ENCODE measurements around the gene PDIA4.
"Not testable (repeated sequence)": the region's sequence is repeated elsewhere in the genome, so short reads cannot be mapped to it uniquely, and the experiment has no call there.

Gene PDIA4

DNA sequence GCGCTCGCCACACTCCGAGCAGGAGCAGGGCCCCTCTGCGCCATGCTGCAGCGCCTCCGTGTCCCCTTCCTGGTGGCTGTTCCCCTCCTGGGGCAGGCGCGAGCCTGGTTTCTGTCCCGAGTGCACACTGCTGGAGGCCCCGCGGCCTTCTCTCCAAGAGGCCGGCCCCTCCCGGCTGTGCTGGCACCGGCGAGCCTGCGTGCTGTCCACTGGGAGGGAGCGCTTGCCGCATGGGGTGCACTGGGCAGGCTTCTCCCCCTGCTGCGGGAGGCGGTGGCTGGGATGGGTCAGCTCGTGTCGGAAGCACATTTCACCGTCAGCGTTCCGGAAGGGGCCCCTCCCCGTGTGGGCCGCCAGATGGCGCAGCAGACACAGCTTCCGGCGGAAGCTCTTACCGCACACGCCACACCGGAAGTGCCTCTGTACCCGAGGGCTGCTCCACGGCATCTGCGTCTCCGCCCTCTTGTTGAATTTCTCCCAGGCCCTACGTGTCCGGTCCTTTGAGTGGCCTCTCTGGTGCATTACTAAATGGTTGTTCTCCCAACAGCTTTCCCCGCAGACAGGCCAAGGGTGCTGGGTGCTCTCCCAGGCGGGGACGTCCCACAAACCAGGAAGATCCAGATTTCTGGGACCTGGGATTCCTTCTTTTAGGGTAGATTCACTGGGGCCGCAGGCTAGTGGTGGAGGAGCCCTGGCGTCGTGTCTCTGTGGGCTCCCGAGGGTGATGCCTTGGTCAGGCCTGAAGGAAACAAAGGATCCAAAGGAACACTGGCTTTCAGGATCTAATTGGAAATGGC lies 43.5 kb upstream of the PDIA4 start:
- TF ChIP-seq, protein P1, sequence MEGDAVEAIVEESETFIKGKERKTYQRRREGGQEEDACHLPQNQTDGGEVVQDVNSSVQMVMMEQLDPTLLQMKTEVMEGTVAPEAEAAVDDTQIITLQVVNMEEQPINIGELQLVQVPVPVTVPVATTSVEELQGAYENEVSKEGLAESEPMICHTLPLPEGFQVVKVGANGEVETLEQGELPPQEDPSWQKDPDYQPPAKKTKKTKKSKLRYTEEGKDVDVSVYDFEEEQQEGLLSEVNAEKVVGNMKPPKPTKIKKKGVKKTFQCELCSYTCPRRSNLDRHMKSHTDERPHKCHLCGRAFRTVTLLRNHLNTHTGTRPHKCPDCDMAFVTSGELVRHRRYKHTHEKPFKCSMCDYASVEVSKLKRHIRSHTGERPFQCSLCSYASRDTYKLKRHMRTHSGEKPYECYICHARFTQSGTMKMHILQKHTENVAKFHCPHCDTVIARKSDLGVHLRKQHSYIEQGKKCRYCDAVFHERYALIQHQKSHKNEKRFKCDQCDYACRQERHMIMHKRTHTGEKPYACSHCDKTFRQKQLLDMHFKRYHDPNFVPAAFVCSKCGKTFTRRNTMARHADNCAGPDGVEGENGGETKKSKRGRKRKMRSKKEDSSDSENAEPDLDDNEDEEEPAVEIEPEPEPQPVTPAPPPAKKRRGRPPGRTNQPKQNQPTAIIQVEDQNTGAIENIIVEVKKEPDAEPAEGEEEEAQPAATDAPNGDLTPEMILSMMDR (IDR thresholded peaks at IDR 0.05), result no peak

DNA sequence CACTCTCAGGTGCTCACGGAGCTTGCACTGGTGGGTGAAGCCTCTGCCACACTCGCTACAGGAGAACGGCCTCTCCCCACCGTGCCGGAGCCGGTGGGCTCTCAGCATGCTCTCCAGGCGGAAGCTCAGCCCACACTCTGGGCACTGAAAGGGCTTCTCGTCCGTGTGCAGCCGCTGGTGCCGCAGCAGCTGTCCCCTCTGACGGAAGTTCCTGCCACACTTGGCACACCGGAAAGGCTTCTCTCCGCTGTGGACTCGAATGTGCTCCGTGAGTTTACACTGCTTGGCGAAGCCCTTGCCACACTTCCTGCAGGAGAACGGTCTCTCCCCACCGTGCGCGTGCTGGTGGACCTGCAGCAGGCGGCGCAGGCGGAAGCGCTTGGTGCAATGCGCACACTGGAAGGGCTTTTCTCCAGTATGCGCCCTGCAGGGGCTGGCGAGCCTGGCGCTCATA lies 42.9 kb upstream of the PDIA4 start:
- H3K27me3 ChIP-seq, result no peaks in the 10 kb centered on the region
- H3K4me3 ChIP-seq, result no peak overlapping the region
- H3K36me3 ChIP-seq, result peaks cover 24 to 60% (median 41%) of the 10 kb centered on the region in 3 donors
- DNase-seq, result no peak
- intact Hi-C loops (cut with DNase I; ENCODE audit: low total_unique reads), result no loop called here
- TF ChIP-seq, protein P1 (IDR thresholded peaks at IDR 0.05), result no peak
- H3K4me1 ChIP-seq, result no peaks in the 10 kb centered on the region
- H3K27ac ChIP-seq, result no peak overlapping the region
- no peaks in the 10 kb centered on the region for H3K9me3 ChIP-seq

More for the DNA sequence above, 43.5 kb upstream of the PDIA4 start:
- intact Hi-C loops (cut with DNase I; ENCODE audit: low total_unique reads), result no loop called here
- Histone ChIP-seq H3K27me3 (no peaks in the 10 kb centered on the region), H3K36me3 (peaks cover 24 to 65% (median 41%) of the 10 kb centered on the region in 3 donors), H3K9me3 (no peaks in the 10 kb centered on the region), H3K27ac (no peak overlapping the region), H3K4me1 (no peaks in the 10 kb centered on the region), H3K4me3 (no peak overlapping the region)
- no peak for DNase-seq

DNA sequence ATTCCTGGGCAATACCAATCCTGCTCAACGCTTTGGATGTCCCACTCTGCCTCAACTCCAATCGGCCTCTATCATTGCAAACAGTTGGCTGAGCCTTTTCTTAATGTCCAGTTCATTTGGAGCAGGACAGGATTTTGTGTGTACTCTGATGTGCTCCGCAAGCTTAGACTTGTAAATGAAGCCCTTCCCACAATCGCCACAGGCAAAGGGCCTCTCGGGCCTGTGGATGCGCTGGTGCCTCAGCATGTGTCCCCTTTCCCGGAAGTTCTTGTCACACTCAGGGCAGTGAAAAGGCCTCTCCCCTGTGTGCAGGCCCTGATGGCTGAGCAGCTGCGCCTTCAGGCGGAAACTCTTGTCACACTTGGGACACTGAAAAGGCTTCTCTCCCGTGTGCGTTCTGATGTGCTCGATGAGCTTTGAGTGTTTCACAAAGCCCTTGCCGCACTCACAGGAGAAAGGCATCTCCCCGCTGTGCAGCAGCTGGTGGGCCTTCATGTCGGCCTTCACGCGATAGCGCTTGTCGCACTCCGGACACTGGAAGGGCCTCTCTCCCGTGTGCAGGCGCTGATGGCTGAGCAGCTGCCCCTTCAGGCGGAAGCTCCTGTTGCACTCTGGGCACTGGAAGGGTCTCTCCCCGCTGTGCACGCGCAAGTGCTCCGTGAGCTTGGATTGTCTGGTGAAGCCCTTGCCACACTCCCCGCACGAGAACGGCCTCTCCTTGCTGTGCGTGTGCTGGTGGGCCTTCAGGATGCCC lies 42.2 kb upstream of the PDIA4 start:
- Histone ChIP-seq H3K27me3 (no peaks in the 10 kb centered on the region), H3K9me3 (no peaks in the 10 kb centered on the region), H3K36me3 (peaks cover 24 to 60% (median 41%) of the 10 kb centered on the region in 3 donors), H3K4me1 (no peaks in the 10 kb centered on the region), H3K4me3 (no peak overlapping the region), H3K27ac (no peak overlapping the region)
- DNase-seq, result no peak
- intact Hi-C loops (cut with DNase I; ENCODE audit: low total_unique reads), result no loop called here
- TF ChIP-seq, protein P1 (IDR thresholded peaks at IDR 0.05), result no peak

DNA sequence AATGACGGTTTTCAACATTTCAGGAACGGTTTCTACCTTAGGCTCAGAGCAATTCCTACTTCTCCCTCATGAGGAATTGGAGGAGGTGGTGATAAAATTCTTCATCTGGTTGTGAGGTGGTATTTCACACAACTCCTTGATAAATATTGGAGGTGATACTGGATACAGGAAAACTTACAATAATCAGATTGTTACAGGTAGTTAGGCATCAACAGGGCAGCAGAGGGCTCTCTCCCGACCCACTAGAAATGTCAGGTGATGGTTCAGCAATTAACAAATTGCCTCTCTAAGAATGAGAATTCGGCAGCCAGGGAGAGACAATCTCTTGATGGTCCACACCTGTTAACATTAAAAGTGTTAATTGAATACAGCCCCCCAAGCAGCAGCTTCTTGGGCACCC lies 39.6 kb upstream of the PDIA4 start:
- Histone ChIP-seq H3K36me3 (peaks cover 24 to 46% (median 35%) of the 10 kb centered on the region in 3 donors), H3K27me3 (no peaks in the 10 kb centered on the region), H3K4me3 (no peak overlapping the region), H3K27ac (no peak overlapping the region), H3K4me1 (peaks cover 0 to 4% (median 0%) of the 10 kb centered on the region in 4 donors), H3K9me3 (no peaks in the 10 kb centered on the region)
- DNase-seq, result no peak
- intact Hi-C loops (cut with DNase I; ENCODE audit: low total_unique reads), result no loop called here
- TF ChIP-seq, protein P1 (IDR thresholded peaks at IDR 0.05), result no peak

DNA sequence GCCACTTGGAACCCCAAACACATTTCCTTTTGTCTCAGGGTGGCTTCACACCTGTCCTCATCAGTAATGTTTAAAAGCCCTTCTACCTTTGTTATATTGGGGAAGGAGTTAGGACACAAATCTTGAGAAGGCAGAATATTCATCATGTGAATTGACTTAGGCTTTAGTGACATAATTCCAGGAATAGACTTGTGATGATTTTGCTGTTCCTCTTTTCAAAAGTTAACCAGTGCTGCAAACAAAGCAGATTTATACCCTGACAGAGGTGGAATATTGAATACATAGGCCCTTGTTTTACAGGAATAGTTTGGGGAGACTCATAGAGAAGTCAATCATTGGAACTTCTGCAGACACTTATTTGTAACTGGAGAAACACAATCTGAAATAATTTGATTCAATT lies 35.2 kb upstream of the PDIA4 start:
- H3K27ac ChIP-seq, result no peak overlapping the region
- TF ChIP-seq, protein P1 (IDR thresholded peaks at IDR 0.05), result no peak
- DNase-seq, result no peak
- H3K4me3 ChIP-seq, result no peak overlapping the region
- H3K4me1 ChIP-seq, result peaks cover 0 to 4% (median 0%) of the 10 kb centered on the region in 4 donors
- H3K27me3 ChIP-seq, result no peaks in the 10 kb centered on the region
- intact Hi-C loops (cut with DNase I; ENCODE audit: low total_unique reads), result loop anchor here (2.0 kb wide), 1 partner anchor 35 kb away; the partner anchor contains the start of gene PDIA4
- no peaks in the 10 kb centered on the region for H3K9me3 ChIP-seq
- peaks cover 0 to 12% (median 5%) of the 10 kb centered on the region in 3 donors for H3K36me3 ChIP-seq

DNA sequence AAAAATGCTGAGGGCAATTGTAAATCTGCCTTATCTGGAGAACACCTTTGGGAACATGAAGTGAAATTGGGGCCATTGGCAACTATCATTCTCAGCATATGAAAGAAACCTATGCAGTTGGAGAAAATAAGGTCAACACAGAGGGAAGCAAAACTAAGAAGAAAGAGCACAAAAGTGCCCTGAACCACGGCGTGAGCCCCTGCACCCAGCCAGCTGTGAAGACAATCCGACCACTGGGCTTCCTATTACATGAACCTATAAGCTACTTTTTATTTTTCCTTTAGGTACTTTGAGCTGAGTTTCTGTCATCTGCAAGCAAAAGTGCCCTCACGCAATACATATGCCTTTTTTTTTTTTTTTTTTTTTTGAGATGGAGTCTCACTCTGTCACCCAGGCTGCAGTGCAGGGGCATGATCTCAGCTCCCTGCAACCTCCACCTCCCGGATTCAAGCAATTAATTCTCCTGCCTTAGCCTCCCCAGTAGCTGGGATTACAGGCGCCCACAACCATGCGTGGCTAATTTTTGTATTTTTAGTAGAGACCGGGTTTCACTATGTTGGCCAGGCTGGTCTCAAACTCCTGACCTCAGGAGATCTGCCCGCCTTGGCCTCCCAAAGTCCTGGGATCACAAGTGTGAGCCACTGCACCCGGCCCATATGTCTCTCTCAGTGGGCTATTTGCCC lies 34.1 kb upstream of the PDIA4 start:
- not testable (repeated sequence) for H3K4me1 ChIP-seq, H3K27ac ChIP-seq, DNase-seq, H3K9me3 ChIP-seq, H3K4me3 ChIP-seq, H3K36me3 ChIP-seq, H3K27me3 ChIP-seq
- intact Hi-C loops (cut with DNase I; ENCODE audit: low total_unique reads), result loop anchor here (2.0 kb wide), 1 partner anchor 34 kb away; the partner anchor contains the start of gene PDIA4
